Stimulated activated naive B cell treated with anti-CD40 and anti-IgM and Interleukin-4, amounts not matched to agents 10 μg/mL and 1 μg/mL and 100 μg/mL, for 72 hours (primary cell): ENCODE data around the gene ALDH3A2.
"Not testable (repeated sequence)": the region's sequence is repeated elsewhere in the genome, so short reads cannot be mapped to it uniquely, and the experiment has no call there.

Experiments used
- ATAC-seq, 2 donors: fragments of 150-1000 bp; cut with Tn5 transposase; replicated peaks; 2 replicates each; pipeline ENCODE4 v1.10.0; 2021; ENCODE audit warnings: moderate library complexity in 1 of 2
- DNase-seq: peaks from one replicate; pipeline ENCODE4 v3.0.0; 2021
- H3K27ac Mint-ChIP-seq: one replicate; pipeline ENCODE4 v1.8.0; 2022; ENCODE audit warnings: mild to moderate bottlenecking, mixed read lengths
- H3K27me3 Mint-ChIP-seq, 2 donors: one replicate each; pipeline ENCODE4 v1.8.0; 2022; ENCODE audit warnings: mixed read lengths in 2 of 2
- H3K36me3 Mint-ChIP-seq, 2 donors: one replicate each; pipeline ENCODE4 v1.8.0; 2022; ENCODE audit warnings: mixed read lengths in 2 of 2, mild to moderate bottlenecking in 1 of 2
- H3K4me1 Mint-ChIP-seq, 2 donors: one replicate each; pipeline ENCODE4 v1.8.0; 2022; ENCODE audit warnings: mixed read lengths in 2 of 2, mild to moderate bottlenecking in 1 of 2
- H3K4me3 Mint-ChIP-seq, 2 donors: one replicate each; pipeline ENCODE4 v1.8.0; 2022; ENCODE audit warnings: mild to moderate bottlenecking in 2 of 2, mixed read lengths in 2 of 2, moderate library complexity in 1 of 2
- H3K9me3 Mint-ChIP-seq, 2 donors: one replicate each; pipeline ENCODE4 v1.8.0; 2022; ENCODE audit warnings: mixed read lengths in 2 of 2, mild to moderate bottlenecking in 1 of 2

Gene ALDH3A2

GRCh38 chr17:19677736-19678379 is 29.3 kb downstream of the ALDH3A2 start:
- no peak overlapping the region for H3K27ac Mint-ChIP-seq
- H3K27me3 Mint-ChIP-seq: peaks cover 0 to 6% of the 10 kb centered on the region in 2 donors
- H3K9me3 Mint-ChIP-seq: no peaks in the 10 kb centered on the region
- H3K4me3 Mint-ChIP-seq: no peak overlapping the region
- peaks cover 7 to 14% of the 10 kb centered on the region in 2 donors for H3K36me3 Mint-ChIP-seq
- no peak for DNase-seq
- no peak for ATAC-seq
- peaks cover 5 to 6% of the 10 kb centered on the region in 2 donors for H3K4me1 Mint-ChIP-seq

- Mint-ChIP-seq H3K36me3 (peaks cover 7 to 14% of the 10 kb centered on the region in 2 donors), H3K27me3 (peaks cover 0 to 12% of the 10 kb centered on the region in 2 donors), H3K4me1 (peaks cover 5 to 6% of the 10 kb centered on the region in 2 donors), H3K27ac (no peak overlapping the region), H3K9me3 (no peaks in the 10 kb centered on the region), H3K4me3 (no peak overlapping the region)
- DNase-seq (no peak), ATAC-seq (no peak)
Measured at GRCh38 chr17:19678581-19679453, 30.3 kb downstream of the ALDH3A2 start.

GRCh38 chr17:19683117-19683516 is 34.6 kb downstream of the ALDH3A2 start:
- Mint-ChIP-seq H3K27me3 (peaks cover 0 to 12% of the 10 kb centered on the region in 2 donors), H3K4me3 (no peak overlapping the region), H3K4me1 (peaks cover 5 to 6% of the 10 kb centered on the region in 2 donors), H3K36me3 (peaks cover 1 to 7% of the 10 kb centered on the region in 2 donors), H3K27ac (no peak overlapping the region), H3K9me3 (no peaks in the 10 kb centered on the region)
- DNase-seq: no peak
- ATAC-seq: no peak

GRCh38 chr17:19684909-19685580 is 36.5 kb downstream of the ALDH3A2 start:
- ATAC-seq, H3K36me3 Mint-ChIP-seq: not testable (repeated sequence)
- peak overlapping the region; percentile 10 for H3K27ac Mint-ChIP-seq

DNA sequence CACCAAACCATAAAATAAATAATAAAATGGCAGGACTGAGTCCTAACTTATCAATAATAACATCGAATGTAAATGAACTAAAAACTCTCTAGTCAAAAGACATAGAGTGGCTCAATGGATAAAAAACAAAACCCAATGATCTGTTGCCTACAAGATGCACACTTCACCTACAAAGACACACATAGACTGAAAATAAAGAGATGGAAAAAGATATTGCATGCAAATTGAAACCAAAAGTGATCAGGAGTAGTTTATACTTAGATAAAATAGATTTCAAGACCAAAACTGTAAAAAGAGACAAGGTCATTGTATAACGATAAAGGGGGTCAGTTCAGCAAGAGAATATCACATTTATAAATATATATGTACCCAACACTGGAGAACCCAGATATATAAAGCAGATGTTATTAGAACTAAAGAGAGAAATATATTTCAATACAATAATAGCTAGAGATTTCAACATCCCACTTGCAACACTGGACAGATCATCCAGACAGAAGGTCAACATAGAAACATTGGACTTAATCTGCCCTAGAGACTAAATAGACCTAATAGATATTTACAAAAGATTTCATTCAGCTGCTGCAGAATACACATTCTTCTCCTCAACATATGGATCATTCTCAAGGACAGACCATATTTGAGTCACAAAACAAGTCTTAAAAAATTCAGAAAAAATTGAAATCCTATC is 38.0 kb downstream of the ALDH3A2 start:
- peaks cover 0 to 12% of the 10 kb centered on the region in 2 donors for H3K27me3 Mint-ChIP-seq
- no peak overlapping the region for H3K4me3 Mint-ChIP-seq
- no peaks in the 10 kb centered on the region for H3K9me3 Mint-ChIP-seq
- no peaks in the 10 kb centered on the region for H3K4me1 Mint-ChIP-seq
- no peak overlapping the region for H3K27ac Mint-ChIP-seq
- ATAC-seq: no peak
- no peak for DNase-seq
- peaks cover 0 to 4% of the 10 kb centered on the region in 2 donors for H3K36me3 Mint-ChIP-seq

More at GRCh38 chr17:19684909-19685580, 36.5 kb downstream of the ALDH3A2 start:
- not testable (repeated sequence) for H3K4me3 Mint-ChIP-seq, H3K9me3 Mint-ChIP-seq, H3K4me1 Mint-ChIP-seq, DNase-seq
- H3K27me3 Mint-ChIP-seq: peaks cover 0 to 12% of the 10 kb centered on the region in 2 donors

GRCh38 chr17:19702217-19702641 is 53.7 kb downstream of the ALDH3A2 start:
- no peak overlapping the region for H3K4me3 Mint-ChIP-seq
- DNase-seq: no peak
- H3K4me1 Mint-ChIP-seq: peaks cover 0 to 1% of the 10 kb centered on the region in 2 donors
- H3K36me3 Mint-ChIP-seq: no peaks in the 10 kb centered on the region
- no peaks in the 10 kb centered on the region for H3K9me3 Mint-ChIP-seq
- no peak for ATAC-seq
- peak overlapping the region; percentile 81 for H3K27ac Mint-ChIP-seq
- H3K27me3 Mint-ChIP-seq: no peaks in the 10 kb centered on the region

- ATAC-seq (no peak), DNase-seq (no peak)
- no peaks in the 10 kb centered on the region for H3K36me3 Mint-ChIP-seq
Measured at GRCh38 chr17:19703106-19703827, 54.7 kb downstream of the ALDH3A2 start.

DNA sequence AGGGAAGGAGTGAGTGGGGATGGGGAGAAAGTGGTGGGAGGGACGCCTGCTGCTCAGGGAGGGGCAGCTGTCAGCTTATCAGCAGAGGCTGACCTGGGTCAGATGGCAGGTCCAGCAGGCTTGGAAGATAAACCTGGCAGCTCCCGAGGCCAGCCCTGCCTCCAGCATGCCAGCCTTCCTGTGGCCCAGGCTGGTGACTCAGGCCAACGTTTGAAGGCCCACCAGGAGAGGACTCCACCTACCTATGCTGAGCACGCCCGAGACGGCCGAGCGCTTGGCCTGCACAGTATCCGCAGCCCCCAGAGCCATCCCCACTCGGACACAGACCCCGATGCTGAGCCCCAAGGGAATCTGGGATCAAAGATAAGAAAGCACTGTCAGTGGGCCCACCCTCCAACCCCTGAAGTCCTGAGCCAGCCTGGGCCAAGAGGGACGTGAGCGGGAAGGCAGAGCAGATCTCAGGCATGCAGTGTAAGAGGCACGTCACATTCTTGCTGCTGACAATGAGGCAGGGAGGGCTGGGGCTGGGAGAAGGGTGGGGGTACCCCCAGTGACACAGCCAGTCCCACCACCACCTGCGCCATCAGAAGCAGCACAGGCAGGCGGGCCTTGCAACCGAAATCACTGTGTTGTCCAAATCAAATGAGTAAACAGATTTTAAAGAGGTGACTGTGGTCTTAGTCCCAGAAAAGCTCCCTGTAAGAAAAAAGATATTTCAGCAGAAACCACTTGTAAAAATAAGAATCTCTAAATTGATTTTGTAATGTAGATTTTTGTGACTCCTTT is 55.5 kb downstream of the ALDH3A2 start:
- Mint-ChIP-seq H3K27me3 (no peaks in the 10 kb centered on the region), H3K4me3 (no peak overlapping the region), H3K27ac (no peak overlapping the region), H3K4me1 (peaks cover 0 to 1% of the 10 kb centered on the region in 2 donors), H3K9me3 (no peaks in the 10 kb centered on the region), H3K36me3 (no peaks in the 10 kb centered on the region)
- DNase-seq (no peak), ATAC-seq (no peak)

More at GRCh38 chr17:19703106-19703827, 54.7 kb downstream of the ALDH3A2 start:
- Mint-ChIP-seq H3K9me3 (no peaks in the 10 kb centered on the region), H3K27ac (peak overlapping the region; percentile 42), H3K4me1 (peaks cover 0 to 1% of the 10 kb centered on the region in 2 donors), H3K27me3 (no peaks in the 10 kb centered on the region), H3K4me3 (no peak overlapping the region)

- Mint-ChIP-seq H3K27ac (no peak overlapping the region), H3K36me3 (no peaks in the 10 kb centered on the region), H3K4me1 (peaks cover 0 to 1% of the 10 kb centered on the region in 2 donors), H3K9me3 (no peaks in the 10 kb centered on the region), H3K27me3 (no peaks in the 10 kb centered on the region), H3K4me3 (no peak overlapping the region)
- DNase-seq: no peak
- ATAC-seq: no peak
Measured at GRCh38 chr17:19705201-19705600, 56.6 kb downstream of the ALDH3A2 start.

DNA sequence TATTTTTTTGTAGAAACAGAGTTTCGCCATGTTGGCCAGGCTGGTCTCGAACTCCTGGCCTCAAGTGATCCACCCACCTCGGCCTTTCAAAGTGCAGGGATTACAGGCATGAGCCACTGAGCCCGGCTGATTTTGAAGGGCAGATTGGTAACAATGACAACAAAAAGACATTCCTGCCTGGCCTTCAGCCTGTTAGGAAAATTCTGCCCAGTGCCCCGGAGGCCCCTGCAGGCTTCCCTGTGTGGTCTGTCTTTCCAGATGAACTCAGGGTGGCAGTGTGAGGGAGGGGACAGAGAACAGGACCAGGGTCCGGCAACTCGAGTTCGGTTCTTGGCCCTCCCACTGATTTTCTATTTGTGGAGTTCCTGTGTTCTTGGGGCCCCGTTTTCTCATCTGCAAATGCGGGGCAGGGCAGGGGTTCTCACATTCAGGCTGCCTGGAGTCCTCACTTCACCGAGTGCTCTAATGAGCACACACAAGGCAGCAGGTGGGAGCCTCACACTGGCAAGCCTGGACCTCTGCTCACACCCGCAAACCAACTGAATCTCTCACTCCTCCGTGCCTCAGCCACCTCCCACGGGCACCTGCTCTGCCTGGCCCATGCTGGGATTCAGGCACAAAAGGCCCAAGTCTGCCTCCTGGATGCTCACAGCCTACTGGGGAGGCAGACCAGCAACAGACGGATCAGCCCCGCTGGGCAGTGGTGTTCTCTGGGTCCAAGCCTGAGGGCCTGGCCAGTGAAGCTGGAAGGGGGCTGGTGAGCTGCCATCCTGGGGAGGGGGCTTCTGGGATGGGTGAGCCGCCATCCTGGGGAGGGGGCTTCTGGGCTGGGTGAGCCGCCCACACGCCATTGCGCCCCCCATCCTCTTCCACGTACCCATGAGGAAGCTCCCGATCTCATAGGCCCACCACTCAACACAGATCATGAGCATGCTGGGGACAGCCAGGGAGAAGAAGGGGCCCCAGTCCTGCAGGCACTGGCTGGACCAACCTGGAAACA is 57.5 kb downstream of the ALDH3A2 start:
- H3K27ac Mint-ChIP-seq: peak overlapping the region; percentile 37
- H3K4me1 Mint-ChIP-seq: peaks cover 0 to 1% of the 10 kb centered on the region in 2 donors
- no peaks in the 10 kb centered on the region for H3K36me3 Mint-ChIP-seq
- H3K9me3 Mint-ChIP-seq: no peaks in the 10 kb centered on the region
- H3K4me3 Mint-ChIP-seq: no peak overlapping the region
- ATAC-seq (no peak), DNase-seq (no peak)
- no peaks in the 10 kb centered on the region for H3K27me3 Mint-ChIP-seq

GRCh38 chr17:19706791-19707727 is 58.5 kb downstream of the ALDH3A2 start:
- ATAC-seq: no peak
- Mint-ChIP-seq H3K36me3 (no peaks in the 10 kb centered on the region), H3K27me3 (no peaks in the 10 kb centered on the region), H3K4me1 (peaks cover 0 to 1% of the 10 kb centered on the region in 2 donors), H3K4me3 (no peak overlapping the region), H3K9me3 (no peaks in the 10 kb centered on the region), H3K27ac (peak overlapping the region; percentile 5)
- no peak for DNase-seq
